K562 (cell line): ENCODE measurements around the gene GPR162. TPM values are rescaled to one million over a fixed set of nuclear protein-coding genes. Genes with fewer than 3 reads are reported as not detected.

Experiments
- ARID3B ChIP-seq: fragments of 250-450 bp; sonication (Bioruptor Pico); IDR thresholded peaks from 2 replicates; pipeline ENCODE4 v1.4.0; 2020; ENCODE audit warnings: borderline replicate concordance
- CTBP1 ChIP-seq: fragments of 450-650 bp; IDR thresholded peaks from 2 replicates; pipeline ENCODE4 v1.6.1; 2016; ENCODE audit warnings: borderline replicate concordance
- E2F6 ChIP-seq, 2 experiments: IDR thresholded peaks; 2 replicates each; pipeline ENCODE4 v1.6.1; 2011; ENCODE audit warnings: borderline replicate concordance in 1 of 2, control low read depth in 1 of 2, low read depth in 1 of 2, low read length in 1 of 2, mild to moderate bottlenecking in 1 of 2, mixed read lengths in 1 of 2, moderate library complexity in 1 of 2; ENCODE audit not compliant: insufficient read depth in 1 of 2, insufficient read length in 1 of 2, poor library complexity in 1 of 2, severe bottlenecking in 1 of 2; ENCODE audit errors: extremely low read depth in 1 of 2
- GABPA ChIP-seq: fragments of 200-800 bp; sonication (Bioruptor generic); conservative IDR thresholded peaks from 2 replicates; pipeline ENCODE4 v1.6.1; 2016; ENCODE audit warnings: low read depth, missing genetic modification characterization, missing compliant biosample characterization
- GTF2B ChIP-seq: IDR thresholded peaks from 2 replicates; pipeline ENCODE4 v1.6.1; 2011; ENCODE audit not compliant: insufficient read length; ENCODE audit errors: extremely low read depth
- HES1 ChIP-seq: fragments of 450-650 bp; IDR thresholded peaks from 2 replicates; pipeline ENCODE4 v1.6.1; 2016; ENCODE audit warnings: low read depth, mild to moderate bottlenecking, moderate library complexity
- HOXB6 ChIP-seq: fragments of 250-450 bp; sonication (Bioruptor Pico); IDR thresholded peaks from 2 replicates; pipeline ENCODE4 v1.5.1; 2022; ENCODE audit warnings: mild to moderate bottlenecking, borderline replicate concordance
- KAT8 ChIP-seq: fragments of 450-650 bp; IDR thresholded peaks from 2 replicates; pipeline ENCODE4 v1.6.1; 2016; ENCODE audit warnings: low read depth, mild to moderate bottlenecking
- MITF ChIP-seq: IDR thresholded peaks from 2 replicates; pipeline ENCODE4 v1.6.1; 2014; ENCODE audit warnings: antibody characterized with exemption
- MTA2 ChIP-seq: fragments of 450-650 bp; IDR thresholded peaks from 2 replicates; pipeline ENCODE4 v1.6.1; 2016; ENCODE audit warnings: low read depth
- MYC ChIP-seq, 2 experiments: fragments of 250-450 bp in 1 of 2; sonication (Bioruptor Pico) in 1 of 2; IDR thresholded peaks; 2 replicates each; pipeline versions ENCODE4 v1.5.1 to v1.6.1; 2012 to 2021; ENCODE audit warnings: low read depth in 2 of 2, borderline replicate concordance in 1 of 2, improper control_type of control experiment in 1 of 2, low read length in 1 of 2, mild to moderate bottlenecking in 1 of 2, moderate library complexity in 1 of 2
- SFPQ ChIP-seq: fragments of 200-400 bp; formaldehyde crosslinking; IDR thresholded peaks from 2 replicates; pipeline ENCODE4 v1.6.1; 2017; ENCODE audit warnings: mild to moderate bottlenecking, low read depth, low read length, moderate library complexity
- THRAP3 ChIP-seq: fragments of 450-650 bp; IDR thresholded peaks from 2 replicates; pipeline ENCODE4 v1.6.1; 2016; ENCODE audit warnings: mild to moderate bottlenecking, inconsistent platforms, borderline replicate concordance
- YY1 ChIP-seq, 3 experiments: IDR thresholded peaks; 2 replicates each; pipeline ENCODE4 v1.6.1; 2011; ENCODE audit warnings: low read length in 2 of 3, mild to moderate bottlenecking in 2 of 3, moderate library complexity in 2 of 3, borderline replicate concordance in 1 of 3, control low read depth in 1 of 3, low read depth in 1 of 3; ENCODE audit not compliant: insufficient read depth in 3 of 3, insufficient replicate concordance in 2 of 3, control insufficient read depth in 1 of 3, insufficient read length in 1 of 3; ENCODE audit errors: extremely low read depth in 1 of 3
- ZBTB8A ChIP-seq: fragments of 450-650 bp; IDR thresholded peaks from 2 replicates; pipeline ENCODE4 v1.6.1; 2018; ENCODE audit warnings: mild to moderate bottlenecking, moderate library complexity; ENCODE audit not compliant: partially characterized antibody
- ZNF282 ChIP-seq: sonication (generic); formaldehyde crosslinking; IDR thresholded peaks from 2 replicates; pipeline ENCODE4 v1.8.1; 2023; ENCODE audit warnings: missing genetic modification reagents
- ZNF324 ChIP-seq: fragments of 250-450 bp; sonication (Bioruptor Pico); IDR thresholded peaks from 2 replicates; pipeline ENCODE4 v1.4.0; 2020; ENCODE audit warnings: mild to moderate bottlenecking
- polyA plus RNA-seq, 8 experiments: library from polyadenylated mRNA; depleted of rRNA in 4 of 8; stranded (reverse) in 5 of 8; unstranded in 3 of 8; fragments of >200 nt; fragmentation: Nextera tagmentation in 2 of 8; fragmentation: Illumina TruSeq in 1 of 8; extraction: Ambion mirVana in 2 of 8; extraction: Trizol in 1 of 8; gene quantifications; 2 replicates each; pipeline versions ENCODE4 v1.2.1 to v1.2.3, GENCODE V29; 2011 to 2014; ENCODE audit warnings: inconsistent platforms in 1 of 8, missing spikeins in 1 of 8
- total RNA-seq, 7 experiments: library from RNA; depleted of rRNA in 6 of 7; stranded (reverse); fragments of >200 nt in 6 of 7; fragmentation: Illumina TruSeq in 2 of 7; extraction: Trizol in 2 of 7; gene quantifications; 2 replicates each; pipeline versions ENCODE4 v1.2.1 to v1.2.3, GENCODE V29; 2011 to 2021; ENCODE audit warnings: low replicate concordance in 1 of 7

GPR162 gene
- total and polyA plus RNA-seq, 9 of the 15 experiments (the other 6 are each of a cell fraction or from before 2014, with no cell fraction given): 0.65 to 1.8 (median 1.1) TPM; not detected in 2

GRCh38 chr12:6851921-6852650 is 30.5 kb downstream of the GPR162 start, which contains the start of gene USP5 (continued):
- TF ChIP-seq MYC (IDR thresholded peaks at IDR 0.05; ENCODE audit: low read depth, low read length) (peak; percentile 53; the same call in 1 of the 2 replicates), MYC (CRISPR knock-in tag; IDR thresholded peaks at IDR 0.05; ENCODE audit: borderline replicate concordance, low read depth) (no peak), GABPA (tag) (peak; percentile 92), KAT8 (no peak), ARID3B (CRISPR knock-in tag) (no peak; the same call in 1 of the 2 replicates), GTF2B (no peak), E2F6 (IDR thresholded peaks at IDR 0.05; ENCODE audit: borderline replicate concordance in 1 of 2, extremely low read depth in 1 of 2, insufficient read depth in 1 of 2, insufficient read length in 1 of 2, low read depth in 1 of 2, low read length in 1 of 2, poor library complexity in 1 of 2, severe bottlenecking in 1 of 2) (peak; percentile 47 to 78), CTBP1 (no peak), ZNF282 (CRISPR knock-in tag) (no peak), MITF (0 out of 2 replicates have a peak, but pooled peaks have one; percentile 29), HOXB6 (CRISPR knock-in tag) (no peak), MTA2 (no peak), YY1 (IDR thresholded peaks at IDR 0.05; ENCODE audit: borderline replicate concordance in 1 of 3, control insufficient read depth in 1 of 3, extremely low read depth in 1 of 3, insufficient read depth in 3 of 3, insufficient read length in 1 of 3, insufficient replicate concordance in 2 of 3, low read depth in 1 of 3, low read length in 2 of 3) (peak; percentile 56 to 91 (median 76)), ZBTB8A (no peak), THRAP3 (no peak), HES1 (no peak), ZNF324 (CRISPR knock-in tag) (no peak), SFPQ (no peak)
